ENCODE measurements around the gene YIPF2. TPM values are rescaled to one million over a fixed set of nuclear protein-coding genes. Genes with fewer than 3 reads are reported as not detected.
"Not testable (repeated sequence)": the region's sequence is repeated elsewhere in the genome, so short reads cannot be mapped to it uniquely, and the experiment has no call there.

The YIPF2 gene
- 10 to 100 TPM; 37.7 to 60.1 (median 50.0) TPM for polyA plus RNA-seq (ENCODE audit: insufficient read length in 4 of 4)

DNA sequence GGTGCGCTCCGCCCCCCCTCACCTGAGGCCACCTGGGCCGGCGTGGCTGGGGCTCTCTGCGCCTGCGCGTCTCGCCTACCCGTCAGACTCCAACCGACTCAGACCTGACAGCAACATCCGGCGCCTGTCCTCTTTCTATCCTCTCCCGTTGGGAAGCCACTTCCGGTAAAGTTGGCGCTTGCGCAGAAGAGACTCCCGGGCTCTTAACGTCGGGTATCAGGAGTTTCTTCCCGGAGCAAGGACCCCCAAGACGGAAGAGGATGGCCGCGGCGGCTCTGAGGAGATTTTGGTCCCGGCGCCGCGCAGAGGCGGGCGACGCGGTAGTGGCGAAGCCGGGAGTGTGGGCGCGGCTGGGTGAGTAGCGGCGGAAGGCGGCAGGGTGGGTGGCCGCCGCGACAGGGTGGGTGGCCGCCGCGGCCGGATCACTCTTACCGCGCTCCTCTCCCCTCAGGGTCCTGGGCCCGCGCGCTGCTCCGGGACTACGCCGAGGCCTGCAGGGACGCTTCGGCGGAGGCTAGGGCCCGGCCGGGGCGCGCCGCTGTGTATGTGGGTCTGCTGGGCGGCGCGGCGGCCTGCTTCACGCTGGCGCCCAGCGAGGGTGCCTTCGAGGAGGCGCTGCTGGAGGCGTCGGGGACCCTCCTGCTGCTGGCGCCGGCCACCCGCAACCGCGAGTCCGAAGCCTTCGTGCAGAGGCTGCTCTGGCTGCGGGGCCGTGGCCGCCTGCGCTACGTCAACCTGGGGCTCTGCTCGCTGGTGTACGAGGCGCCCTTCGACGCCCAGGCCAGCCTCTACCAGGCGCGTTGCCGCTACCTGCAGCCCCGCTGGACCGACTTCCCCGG, at the start of gene YIPF2, which contains the start of gene TIMM29:
Gene YIPF2, minus strand, starts transcription at position 77 of the 839 bp plus-strand sequence. CDS start 229 bp downstream, outside the sequence.
Gene TIMM29, plus strand, starts transcription at position 249 of the 839 bp plus-strand sequence. Its CDS starts 12 bp downstream, at position 261.
- DNase-seq (ENCODE audit: low read depth in 4 of 4, low spot score in 2 of 4) = peak; percentile 93 to 98 (median 95)

DNA sequence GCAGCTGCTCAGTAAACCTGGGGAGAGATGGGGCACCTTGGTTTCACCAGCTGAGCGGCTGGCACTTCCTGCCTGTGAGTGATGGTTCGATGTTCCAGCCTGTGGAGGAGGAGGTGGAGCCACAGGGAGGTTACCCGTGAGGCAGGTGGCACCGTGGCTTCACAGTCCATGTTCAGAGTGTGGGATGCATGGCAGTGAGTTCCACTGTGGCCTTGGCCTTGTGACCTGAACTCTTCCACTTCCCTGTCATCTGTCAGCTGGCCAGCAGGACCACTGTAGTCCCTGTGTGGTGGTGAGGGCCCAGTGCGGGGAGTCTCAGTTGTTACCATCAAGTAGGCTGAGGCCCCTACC, 49.3 kb upstream of the YIPF2 start:
- DNase-seq (ENCODE audit: low read depth in 4 of 4, low spot score in 2 of 4) = no peak

DNA sequence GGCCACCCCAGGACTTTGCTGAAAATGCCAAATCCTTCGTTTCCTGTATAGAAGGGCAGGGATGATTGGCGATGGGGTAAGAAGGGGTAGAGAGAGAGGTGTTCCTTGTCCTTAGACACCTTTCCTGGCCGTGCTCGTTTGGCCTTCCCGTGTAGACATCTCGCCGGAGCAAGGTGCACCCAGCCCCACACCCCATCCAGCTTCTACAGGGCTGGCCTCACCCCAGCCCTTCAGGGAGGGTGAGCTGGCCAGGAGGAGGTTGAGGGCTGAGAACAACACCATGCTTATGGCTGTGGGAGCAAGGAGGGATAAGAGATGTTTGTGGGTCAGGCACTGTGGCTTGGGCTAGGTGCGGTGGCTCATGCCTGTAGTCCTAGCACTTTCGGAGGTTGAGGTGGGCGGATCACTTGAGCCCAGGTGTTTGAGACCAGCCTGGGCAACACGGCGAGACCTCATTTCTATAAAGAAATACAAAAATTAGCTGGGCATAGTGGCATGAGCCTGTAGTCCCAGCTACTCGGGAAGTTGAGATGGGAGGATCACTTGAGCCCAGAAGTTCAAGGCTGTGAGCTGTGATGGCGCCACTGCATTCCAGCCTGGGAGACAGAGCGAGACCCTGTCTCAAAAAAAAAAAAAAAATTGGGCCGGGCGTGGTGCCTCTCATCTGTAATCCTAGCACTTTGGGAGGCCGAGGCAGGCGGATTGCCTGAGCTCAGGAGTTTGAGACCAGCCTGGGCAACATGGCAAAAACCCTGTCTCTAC, 47.9 kb upstream of the YIPF2 start:
- no peak for DNase-seq (ENCODE audit: low read depth in 4 of 4, low spot score in 2 of 4)

DNA sequence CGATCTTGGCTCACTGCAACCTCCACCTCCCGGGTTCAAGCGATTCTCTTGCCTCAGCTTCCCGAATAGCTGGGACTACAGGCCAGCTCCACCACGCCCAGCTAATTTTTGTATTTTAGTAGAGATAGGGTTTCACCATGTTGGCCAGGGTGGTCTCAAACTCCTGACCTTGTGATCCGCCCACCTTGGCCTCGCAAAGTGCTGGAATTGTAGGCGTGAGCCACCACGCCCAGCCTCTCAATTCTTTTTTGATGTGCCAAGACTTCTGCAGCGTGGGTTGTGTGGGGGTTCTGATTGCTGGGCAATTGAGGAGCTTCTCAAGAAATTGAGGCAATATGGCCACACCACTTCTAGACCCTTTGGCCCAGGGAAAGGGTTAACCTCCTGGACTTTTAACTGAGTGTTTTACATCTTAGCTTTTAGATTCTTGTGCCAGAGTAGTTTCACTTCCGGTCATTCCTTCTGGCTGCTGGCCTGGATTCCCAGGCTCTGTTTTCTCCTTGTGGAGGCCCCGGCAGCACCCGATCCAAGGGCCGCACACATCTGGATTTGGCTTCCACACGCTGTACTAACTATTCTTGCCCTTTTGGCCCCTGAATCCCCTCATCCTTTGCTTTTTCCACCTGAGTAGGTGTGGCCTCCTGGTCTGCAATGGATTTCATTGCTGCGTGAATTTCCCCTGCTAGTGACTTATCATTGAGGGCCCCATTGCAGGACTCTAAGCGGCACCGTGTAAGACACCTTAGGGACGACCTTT, 47.1 kb upstream of the YIPF2 start:
- no peak for DNase-seq (ENCODE audit: low read depth in 4 of 4, low spot score in 2 of 4)

DNA sequence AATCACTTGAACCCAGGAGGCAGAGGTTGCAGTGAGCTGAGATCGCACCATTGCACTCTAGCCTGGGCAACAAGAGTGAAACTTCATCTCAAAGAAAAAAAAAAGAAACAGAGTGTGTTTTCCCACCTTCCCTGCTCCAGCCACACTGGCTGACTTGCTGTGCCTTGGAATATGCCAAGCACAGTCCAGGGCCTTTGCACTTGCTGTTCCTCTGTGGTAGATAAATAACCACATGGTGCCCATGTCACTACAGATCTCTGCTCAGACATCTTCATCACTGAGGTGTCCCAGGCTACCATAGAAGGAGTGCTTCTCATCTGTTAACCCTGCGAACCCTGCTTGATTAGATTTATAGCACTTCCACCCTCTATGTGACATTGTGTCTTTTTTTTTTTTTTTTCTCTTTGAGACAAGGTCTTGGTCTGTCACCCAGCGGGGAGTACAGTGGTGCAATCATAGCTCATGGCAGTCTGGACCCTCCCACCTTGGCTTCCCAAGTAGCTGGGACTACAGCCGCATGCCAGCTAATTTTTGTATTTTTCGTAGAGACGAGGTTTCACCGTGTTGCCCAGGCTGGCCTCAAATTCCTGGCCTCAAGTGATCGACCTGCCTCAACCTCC, 42.8 kb upstream of the YIPF2 start:
- no peak for DNase-seq (ENCODE audit: low read depth in 4 of 4, low spot score in 2 of 4)

DNA sequence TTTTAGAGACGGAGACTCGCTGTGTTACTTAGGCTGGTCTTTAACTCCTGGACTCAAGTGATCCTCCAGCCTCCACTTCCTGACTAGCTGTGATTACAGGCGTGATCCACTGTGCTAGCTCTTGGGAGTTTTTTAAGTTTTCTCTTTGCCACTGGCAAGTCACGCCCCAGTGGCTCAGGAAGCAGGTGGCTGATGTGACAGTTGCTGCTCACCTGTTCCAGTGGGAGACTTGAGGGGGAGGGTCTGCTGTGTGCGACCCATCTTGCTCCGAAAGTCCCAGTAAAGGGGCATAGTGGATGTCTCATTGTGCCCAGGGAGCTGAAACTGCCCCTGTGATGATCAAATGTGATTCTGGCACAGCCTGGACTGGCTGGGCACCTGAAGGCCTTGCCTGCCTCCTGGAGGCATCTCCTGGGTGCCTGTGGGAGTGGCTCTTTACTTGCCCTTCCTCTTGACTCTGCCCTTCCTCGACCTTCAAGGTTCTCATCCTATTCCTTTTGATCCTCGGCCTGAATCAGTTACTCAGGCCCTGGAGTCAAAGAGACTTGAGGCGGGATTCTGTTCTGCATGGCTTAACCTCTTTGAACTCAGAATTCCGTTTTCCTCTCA, 40.2 kb upstream of the YIPF2 start:
- DNase-seq (ENCODE audit: low read depth in 4 of 4, low spot score in 2 of 4) = no peak

DNA sequence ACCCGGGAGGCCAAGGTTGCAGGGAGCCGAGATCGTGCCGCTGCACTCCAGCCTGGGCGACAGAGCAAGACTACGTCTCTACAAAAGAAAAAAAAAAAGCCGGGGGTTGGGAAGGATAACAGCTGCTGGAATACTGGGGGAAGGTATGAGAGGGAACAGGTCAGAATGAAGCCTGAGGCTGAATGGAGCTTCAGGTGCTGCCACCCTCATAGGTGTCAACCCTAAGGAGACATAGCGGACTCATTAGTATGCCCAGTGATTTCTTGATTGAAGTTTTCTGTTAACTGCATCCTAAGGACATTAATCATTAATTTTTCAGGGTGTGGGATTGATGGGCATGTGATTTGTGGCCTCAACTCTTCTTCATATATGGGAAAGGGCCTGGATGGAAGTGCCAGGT, 38.4 kb upstream of the YIPF2 start:
- no peak for DNase-seq (ENCODE audit: low read depth in 4 of 4, low spot score in 2 of 4)

DNA sequence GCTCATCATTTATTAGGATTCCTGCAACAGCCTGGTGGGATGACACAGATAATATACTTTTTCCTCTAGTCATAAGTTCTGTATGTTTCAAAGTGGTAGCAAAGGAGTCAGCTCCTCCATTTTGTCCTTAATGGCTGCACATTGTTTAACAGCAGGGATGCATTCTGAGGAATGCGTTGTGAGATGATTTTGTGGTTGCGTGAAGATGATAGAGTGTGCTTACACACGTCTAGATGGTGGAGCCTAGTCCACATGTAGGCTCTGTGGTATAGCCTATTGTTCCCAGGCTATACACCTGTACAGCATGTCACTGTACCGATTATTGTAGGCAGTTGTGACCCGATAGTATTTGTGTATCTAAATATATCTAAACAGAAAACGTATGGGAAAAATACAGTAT, 37.0 kb upstream of the YIPF2 start:
- DNase-seq (ENCODE audit: low read depth in 4 of 4, low spot score in 2 of 4) = no peak

DNA sequence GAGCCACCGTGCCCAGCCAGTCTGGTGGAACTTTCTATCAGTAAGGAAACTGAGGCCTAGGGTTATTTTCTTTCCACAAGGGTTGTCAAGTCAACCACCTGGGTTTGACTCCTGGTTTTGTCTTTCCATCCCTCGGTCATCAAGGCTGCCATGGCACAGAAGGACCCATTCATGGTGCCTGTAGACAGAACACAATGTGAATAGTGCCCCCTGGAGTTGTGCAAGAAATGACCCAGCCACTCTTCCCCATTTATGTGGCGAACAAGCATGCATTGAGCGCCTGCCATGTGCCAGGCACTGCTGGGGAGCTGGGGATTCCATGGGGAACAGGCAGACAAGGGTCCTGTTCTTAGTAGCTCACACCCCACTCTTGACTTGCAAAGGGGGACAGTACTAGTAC, 36.5 kb upstream of the YIPF2 start:
- no peak for DNase-seq (ENCODE audit: low read depth in 4 of 4, low spot score in 2 of 4)

DNA sequence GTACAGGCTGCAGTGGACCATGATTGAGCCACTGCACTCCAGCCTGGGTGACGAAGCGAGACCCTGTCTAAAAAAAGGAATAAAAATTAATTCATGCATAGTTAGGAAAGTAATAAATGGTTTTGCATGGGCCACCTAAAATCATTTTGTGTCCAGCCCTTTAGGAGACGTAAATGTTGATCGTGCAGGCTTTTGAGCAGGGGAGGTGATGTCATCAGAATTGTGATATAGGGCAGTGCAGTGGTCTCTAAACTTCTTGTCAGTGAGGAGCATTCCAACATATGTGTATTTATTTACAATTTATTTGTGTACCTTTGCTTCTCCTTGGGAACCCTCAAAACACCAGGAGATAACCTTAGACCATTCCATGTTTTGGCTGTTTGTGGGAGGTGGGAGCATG, 35.4 kb upstream of the YIPF2 start:
- no peak for DNase-seq (ENCODE audit: low read depth in 4 of 4, low spot score in 2 of 4)

DNA sequence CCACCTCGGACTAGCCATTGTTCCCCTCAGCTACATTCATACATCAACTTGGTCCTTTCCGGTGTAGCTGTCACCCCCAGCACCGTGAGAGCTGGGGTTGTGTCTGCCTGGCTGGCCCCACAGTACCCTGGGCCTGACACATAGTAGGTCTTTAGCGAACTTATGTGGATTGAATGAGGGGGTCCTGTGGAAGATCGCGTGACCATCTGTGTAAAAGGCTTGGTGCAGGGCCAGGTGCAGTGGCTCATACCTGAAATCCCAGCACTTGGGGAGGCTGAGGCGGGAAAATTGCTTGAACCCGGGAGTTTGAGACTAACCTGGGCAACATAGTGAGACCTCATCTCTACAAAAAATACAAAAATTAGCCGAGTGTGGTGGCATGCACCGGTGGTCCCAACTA, 34.4 kb upstream of the YIPF2 start:
- DNase-seq (ENCODE audit: low read depth in 4 of 4, low spot score in 2 of 4) = no peak

DNA sequence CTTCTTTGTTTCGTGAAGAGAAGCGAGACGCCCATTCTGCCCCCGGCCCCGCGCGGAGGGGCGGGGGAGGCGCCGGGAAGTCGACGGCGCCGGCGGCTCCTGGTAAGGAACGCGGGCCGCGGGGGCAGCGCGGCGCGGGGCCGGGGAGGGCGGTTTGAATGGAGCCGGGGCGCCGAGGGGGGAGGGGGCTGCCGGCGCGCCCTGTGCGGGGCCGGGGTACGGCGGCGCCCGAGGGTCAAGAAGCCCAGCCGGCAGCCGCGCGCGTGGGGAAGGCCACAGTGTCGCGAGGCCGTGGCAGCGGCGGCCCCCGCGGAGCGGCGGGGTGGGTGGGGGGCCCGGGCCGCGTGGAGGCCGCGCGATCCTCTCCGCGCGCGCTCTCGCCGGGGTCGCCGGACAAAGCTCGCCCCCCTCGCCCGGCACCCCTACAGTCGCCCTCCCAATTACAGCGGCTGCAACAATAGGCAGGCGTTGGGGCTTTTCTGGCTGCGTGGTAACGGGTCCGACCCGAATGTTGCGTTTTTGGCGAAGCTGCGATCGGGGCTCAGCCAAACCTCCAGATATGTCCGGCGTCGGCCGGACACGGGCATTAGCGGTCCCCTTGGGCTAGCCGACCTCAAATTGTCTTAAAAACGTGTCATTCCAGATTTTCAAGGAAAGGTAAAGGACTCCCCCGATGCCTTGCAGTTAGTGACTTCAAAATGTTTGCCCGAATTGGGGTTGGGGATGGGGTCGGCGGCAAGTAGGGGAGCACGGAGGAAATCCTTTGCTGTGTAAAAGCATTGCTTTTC, 32.8 kb upstream of the YIPF2 start:
- DNase-seq (ENCODE audit: low read depth in 4 of 4, low spot score in 2 of 4) = no peak

DNA sequence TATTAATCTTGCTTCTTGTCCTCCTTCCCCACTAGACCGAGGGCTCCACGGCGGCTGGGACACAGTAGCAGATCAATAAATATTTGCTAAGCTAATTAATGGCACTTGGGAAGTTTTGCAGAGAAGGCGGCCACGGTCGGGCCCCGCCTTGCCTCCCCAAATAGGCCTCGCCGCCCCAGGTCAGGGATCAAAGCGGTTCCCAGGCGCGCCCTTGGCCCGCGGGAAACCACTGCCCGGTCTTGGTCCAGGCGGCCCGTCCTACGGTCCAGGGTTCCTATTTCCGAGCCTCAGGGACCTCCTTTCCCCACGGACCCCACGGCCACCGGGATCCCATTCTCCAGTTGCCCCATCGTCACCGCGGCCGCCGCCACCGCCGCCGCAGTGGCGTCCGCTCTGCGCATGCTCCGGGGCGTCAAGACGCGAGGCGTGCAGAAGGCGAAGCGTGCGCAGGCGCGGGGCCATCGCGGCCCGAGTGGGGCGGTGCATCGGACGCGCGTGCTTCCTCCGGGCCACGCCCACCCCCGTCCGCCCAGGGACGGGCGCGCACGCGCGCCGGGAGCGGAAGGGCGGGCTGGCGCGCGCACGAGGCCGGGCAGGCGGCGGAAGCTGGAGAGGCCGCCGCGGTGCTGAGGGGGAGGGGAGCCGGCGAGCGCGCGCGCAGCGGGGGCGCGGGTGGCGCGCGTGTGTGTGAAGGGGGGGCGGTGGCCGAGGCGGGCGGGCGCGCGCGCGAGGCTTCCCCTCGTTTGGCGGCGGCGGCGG, 32.1 kb upstream of the YIPF2 start, which contains the start of gene SMARCA4:
Gene SMARCA4, plus strand, starts transcription at position 717 of the 759 bp plus-strand sequence. CDS start 23,122 bp downstream, outside the sequence.
- DNase-seq (ENCODE audit: low read depth in 4 of 4, low spot score in 2 of 4) = peak; percentile 90 to 97 (median 94)

DNA sequence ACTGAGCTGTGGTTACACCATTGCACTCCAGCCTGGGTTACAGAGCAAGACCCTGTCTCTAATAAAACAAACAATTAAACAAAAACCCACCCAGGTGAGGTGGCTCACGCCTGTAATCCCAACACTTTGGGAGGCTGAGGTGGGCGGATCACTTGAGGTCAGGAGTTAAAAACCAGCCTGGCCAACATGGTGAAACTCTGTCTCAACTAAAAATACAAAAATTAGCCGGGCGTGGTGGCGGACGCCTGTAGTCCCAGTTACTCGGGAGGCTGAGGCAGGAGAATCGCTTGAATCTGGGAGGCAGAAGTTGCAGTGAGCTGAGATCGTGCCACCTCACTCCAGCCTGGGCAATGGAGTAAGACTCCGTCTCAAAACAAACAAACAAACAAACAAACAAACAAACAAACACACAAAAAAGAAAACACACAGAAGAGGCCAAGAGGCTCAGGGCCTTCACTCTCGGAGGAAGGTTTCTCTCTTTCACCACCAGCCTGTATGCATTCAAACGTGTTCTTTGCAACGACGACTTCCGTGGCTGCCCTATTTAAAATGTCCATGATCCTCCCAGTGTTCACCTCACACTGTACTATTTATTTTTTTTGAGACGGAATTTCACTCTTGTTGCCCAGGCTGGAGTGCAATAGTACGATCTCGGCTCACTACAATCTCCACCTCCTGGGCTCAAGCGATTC, 31.0 kb upstream of the YIPF2 start:
- DNase-seq (ENCODE audit: low read depth in 4 of 4, low spot score in 2 of 4) = not testable (repeated sequence)

DNA sequence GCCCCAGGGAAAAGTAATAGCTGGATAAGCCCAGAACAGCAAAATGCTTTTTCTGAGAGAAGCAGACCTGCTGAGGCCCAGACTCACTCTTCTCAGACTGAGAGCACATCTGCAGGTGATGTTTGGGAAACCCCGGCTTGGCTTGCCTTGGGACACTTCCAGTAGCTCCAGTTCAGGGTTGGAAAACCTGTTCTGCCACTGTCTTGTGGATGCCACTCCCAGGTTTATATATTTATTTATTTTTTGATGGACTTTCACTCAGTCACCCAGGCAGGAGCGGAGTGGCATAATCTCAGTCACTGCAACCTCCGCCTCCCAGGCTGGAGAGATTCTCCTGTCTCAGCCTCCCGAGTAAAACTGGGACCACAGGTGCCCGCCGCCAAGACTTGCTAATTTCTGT, 24.4 kb upstream of the YIPF2 start:
- DNase-seq (ENCODE audit: low read depth in 4 of 4, low spot score in 2 of 4) = no peak

DNA sequence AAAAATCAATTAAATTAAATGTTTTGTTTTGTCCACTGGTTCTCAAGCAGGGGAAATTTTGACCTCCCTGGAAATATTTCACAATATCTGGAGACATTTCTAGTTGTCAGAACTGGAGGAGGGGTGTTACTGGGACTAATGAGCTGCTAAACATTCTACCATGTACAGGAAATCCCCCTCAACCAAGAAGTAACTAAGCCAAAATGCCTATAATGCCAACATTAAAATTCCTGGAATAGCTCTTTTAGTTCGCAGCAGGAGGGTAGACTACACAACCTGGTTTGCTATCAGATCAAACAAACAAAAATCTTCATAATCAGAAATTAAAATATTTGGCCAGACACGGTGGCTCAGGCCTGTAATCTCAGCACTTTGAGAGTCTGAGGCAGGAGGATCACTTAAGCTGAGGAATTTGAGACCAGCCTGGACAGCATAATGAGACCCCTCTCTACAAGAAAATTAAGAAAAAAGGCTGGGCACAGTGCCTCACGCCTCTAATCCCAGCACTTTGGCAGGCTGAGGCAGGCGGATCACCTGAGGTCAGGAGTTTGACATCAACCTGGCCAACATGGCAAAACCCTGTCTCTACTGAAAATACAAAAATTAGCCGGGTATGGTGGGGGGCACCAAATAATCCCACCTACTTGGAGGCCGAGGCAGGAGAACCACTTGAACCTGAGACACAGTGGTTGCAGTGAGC, 18.7 kb upstream of the YIPF2 start:
- DNase-seq (ENCODE audit: low read depth in 4 of 4, low spot score in 2 of 4) = no peak

DNA sequence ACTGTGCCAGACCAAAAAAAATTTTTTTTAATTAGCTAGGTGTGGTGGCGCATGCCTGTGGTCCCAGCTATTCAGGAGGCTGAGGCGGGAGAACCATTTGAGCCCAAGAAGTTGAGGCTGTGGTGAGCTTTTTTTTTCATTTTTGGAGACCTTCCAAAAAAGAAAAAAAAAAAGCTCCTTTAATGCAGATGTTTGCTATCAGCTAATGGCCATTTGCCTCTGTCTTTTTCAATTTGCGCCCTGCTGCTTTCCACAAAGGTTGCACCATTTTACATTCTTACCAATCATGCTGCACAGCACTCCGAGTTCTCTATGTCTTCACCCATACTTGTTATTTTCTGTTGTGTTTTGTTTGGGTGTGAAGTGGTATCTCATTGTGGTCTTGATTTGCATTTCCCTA, 16.8 kb upstream of the YIPF2 start:
- no peak for DNase-seq (ENCODE audit: low read depth in 4 of 4, low spot score in 2 of 4)
